Measurements from ENCODE around the gene SLC38A5.

- no peak for TF ChIP-seq CTCF (IDR thresholded peaks at IDR 0.05; ENCODE audit: insufficient read depth, low read depth, low read length)
- no peak for TF ChIP-seq EZH2 (IDR thresholded peaks at IDR 0.05; ENCODE audit: insufficient read depth, low read length)
These were observed 39.2 kb upstream of the SLC38A5 start for GRCh38 chrX:48509245-48509590.
